HepG2 (cell line): ENCODE data around the gene ZBTB47. TPM values are rescaled to one million over a fixed set of nuclear protein-coding genes. Genes with fewer than 3 reads are reported as not detected.

Experiments used
- CENPX ChIP-seq: sonication (generic); formaldehyde crosslinking; IDR thresholded peaks from 2 replicates; pipeline ENCODE4 v1.9.0; 2021; ENCODE audit warnings: mild to moderate bottlenecking, missing genetic modification reagents, moderate library complexity
- EHMT2 ChIP-seq: fragments of 200-600 bp; sonication (generic); IDR thresholded peaks from 2 replicates; pipeline ENCODE4 v1.7.0; 2017; ENCODE audit warnings: antibody characterized with exemption, low read depth, low read length, borderline replicate concordance
- ETV5 ChIP-seq: IDR thresholded peaks from 2 replicates; pipeline ENCODE4 v1.6.1; 2018; ENCODE audit warnings: missing biosample characterization, missing genetic modification reagents, inconsistent platforms, borderline replicate concordance
- HNF4G ChIP-seq, 2 experiments: sonication (generic) in 1 of 2; formaldehyde crosslinking in 1 of 2; IDR thresholded peaks; 2 replicates each; pipeline versions ENCODE4 v1.4.0 to v1.6.1; 2011 to 2020; ENCODE audit warnings: borderline replicate concordance in 2 of 2, low read depth in 2 of 2, mild to moderate bottlenecking in 2 of 2, low read length in 1 of 2, missing genetic modification reagents in 1 of 2, moderate library complexity in 1 of 2
- KDM4B ChIP-seq: sonication (generic); formaldehyde crosslinking; IDR thresholded peaks from 2 replicates; pipeline ENCODE4 v1.4.0; 2020; ENCODE audit warnings: missing genetic modification reagents
- KMT2A ChIP-seq: sonication (generic); formaldehyde crosslinking; IDR thresholded peaks from 2 replicates; pipeline ENCODE4 v1.4.0; 2020; ENCODE audit warnings: missing genetic modification reagents
- MYC ChIP-seq: sonication (generic); formaldehyde crosslinking; IDR thresholded peaks from 2 replicates; pipeline ENCODE4 v1.9.0; 2021; ENCODE audit warnings: missing genetic modification reagents, borderline replicate concordance
- NFE2L2 ChIP-seq: fragments of 150-350 bp; IDR thresholded peaks from 2 replicates; pipeline ENCODE4 v1.6.1; 2014; ENCODE audit warnings: low read length
- RFXANK ChIP-seq: IDR thresholded peaks from 2 replicates; pipeline ENCODE4 v1.6.1; 2016
- SAP130 ChIP-seq: IDR thresholded peaks from 2 replicates; pipeline ENCODE4 v1.6.1; 2016; ENCODE audit warnings: low read depth
- SMAD9 ChIP-seq: sonication (generic); formaldehyde crosslinking; IDR thresholded peaks from 2 replicates; pipeline ENCODE4 v1.5.1; 2020; ENCODE audit warnings: mild to moderate bottlenecking, missing genetic modification reagents
- TBP ChIP-seq: sonication (generic); formaldehyde crosslinking; IDR thresholded peaks from 2 replicates; pipeline ENCODE4 v1.5.0; 2020; ENCODE audit warnings: missing genetic modification reagents
- ZBTB20 ChIP-seq: sonication (generic); formaldehyde crosslinking; IDR thresholded peaks from 2 replicates; pipeline ENCODE4 v1.8.1; 2023; ENCODE audit warnings: missing genetic modification reagents, low read depth, mild to moderate bottlenecking, borderline replicate concordance
- ZEB1 ChIP-seq: IDR thresholded peaks from 2 replicates; pipeline ENCODE4 v1.6.1; 2012; ENCODE audit warnings: mild to moderate bottlenecking, low read depth, inconsistent platforms; ENCODE audit not compliant: insufficient replicate concordance
- ZNF264 ChIP-seq: sonication (generic); formaldehyde crosslinking; IDR thresholded peaks from 2 replicates; pipeline ENCODE4 v1.4.0; 2020; ENCODE audit warnings: missing genetic modification reagents
- ZNF446 ChIP-seq: sonication (generic); formaldehyde crosslinking; IDR thresholded peaks from 2 replicates; pipeline ENCODE4 v1.5.0; 2020; ENCODE audit warnings: mild to moderate bottlenecking, missing genetic modification reagents
- ZNF484 ChIP-seq: sonication (generic); formaldehyde crosslinking; IDR thresholded peaks from 2 replicates; pipeline ENCODE4 v1.5.1; 2020; ENCODE audit warnings: mild to moderate bottlenecking, low read depth, missing genetic modification reagents, borderline replicate concordance
- ZNF547 ChIP-seq: sonication (generic); formaldehyde crosslinking; IDR thresholded peaks from 2 replicates; pipeline ENCODE4 v1.5.1; 2020; ENCODE audit warnings: mild to moderate bottlenecking, missing genetic modification reagents
- ZNF614 ChIP-seq: IDR thresholded peaks from 2 replicates; pipeline ENCODE4 v1.6.1; 2018; ENCODE audit warnings: missing biosample characterization, missing genetic modification reagents, inconsistent platforms, borderline replicate concordance
- polyA plus RNA-seq, 8 experiments: library from polyadenylated mRNA; depleted of rRNA in 3 of 8; stranded (reverse) in 7 of 8; unstranded in 1 of 8; fragments of >200 nt; fragmentation: Illumina TruSeq in 4 of 8; extraction: Trizol in 4 of 8; gene quantifications; 2 replicates each; pipeline versions ENCODE4 v1.2.1 to v1.2.3, GENCODE V29; 2011 to 2016; ENCODE audit warnings: low read depth in 4 of 8, missing spikeins in 1 of 8, mixed read lengths in 1 of 8; ENCODE audit not compliant: insufficient read depth in 1 of 8
- total RNA-seq, 5 experiments: library from RNA; depleted of rRNA; stranded (reverse); fragments of >200 nt; fragmentation: Illumina TruSeq; extraction: Trizol; gene quantifications; 2 replicates each; pipeline ENCODE4 v1.2.3, GENCODE V29; 2016; ENCODE audit warnings: low read depth in 1 of 5
- TF ChIP-seq, protein P1 (sequence below): sonication (generic); formaldehyde crosslinking; IDR thresholded peaks from 2 replicates; pipeline ENCODE4 v1.4.0; 2020; ENCODE audit warnings: mild to moderate bottlenecking, missing genetic modification reagents
- TF ChIP-seq, protein P2 (sequence below): sonication (generic); formaldehyde crosslinking; IDR thresholded peaks from 2 replicates; pipeline ENCODE4 v1.4.0; 2020; ENCODE audit warnings: missing genetic modification reagents, borderline replicate concordance
- TF ChIP-seq, protein P3 (sequence below): sonication (generic); formaldehyde crosslinking; IDR thresholded peaks from 2 replicates; pipeline ENCODE4 v1.4.0; 2020; ENCODE audit warnings: mild to moderate bottlenecking, missing genetic modification reagents

Gene ZBTB47
- total and polyA plus RNA-seq, 2 of the 13 experiments (the other 11 are each of a cell fraction or from before 2014, with no cell fraction given) = 1.5 to 3.1 TPM

DNA sequence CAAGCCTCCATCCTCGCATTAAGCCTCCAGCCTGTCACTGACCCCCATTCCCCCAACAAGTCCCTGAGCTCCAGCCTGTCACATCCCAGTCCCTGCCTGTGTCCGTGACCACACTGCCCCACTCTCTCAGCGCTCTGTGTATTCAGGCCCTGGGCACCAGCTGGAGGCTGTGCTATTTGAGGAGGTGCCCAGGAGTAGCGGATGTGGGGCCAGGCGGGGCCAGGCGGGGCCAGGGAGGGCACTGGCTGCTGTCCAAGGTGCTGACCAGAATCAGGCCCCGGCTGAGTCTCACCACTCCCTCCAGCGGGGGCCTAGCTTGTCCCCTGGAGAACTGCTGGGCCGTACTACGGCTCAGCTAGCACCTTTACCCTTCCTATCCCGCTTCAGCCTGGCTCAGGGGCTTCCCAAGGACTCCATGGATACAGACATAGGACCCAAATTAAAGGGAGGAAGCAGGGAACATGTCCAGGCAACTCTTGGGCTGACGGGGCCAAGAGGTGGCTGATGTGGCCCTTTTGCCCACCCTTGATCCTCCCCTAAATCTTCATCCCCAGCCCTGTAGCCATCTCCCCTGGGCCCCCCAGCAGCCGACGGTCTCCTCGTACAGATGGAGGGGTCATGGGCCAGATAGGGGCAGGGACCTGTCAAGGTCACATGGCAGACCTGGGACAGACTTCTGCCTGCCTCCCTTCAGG, 48.0 kb downstream of the ZBTB47 start (continued):
- peak; percentile 94 for TF ChIP-seq KDM4B (CRISPR knock-in tag)
- peak; percentile 76; the same call in 1 of the 2 replicates for TF ChIP-seq ZBTB20
- TF ChIP-seq EHMT2 = peak; percentile 86
- TF ChIP-seq, protein P1, sequence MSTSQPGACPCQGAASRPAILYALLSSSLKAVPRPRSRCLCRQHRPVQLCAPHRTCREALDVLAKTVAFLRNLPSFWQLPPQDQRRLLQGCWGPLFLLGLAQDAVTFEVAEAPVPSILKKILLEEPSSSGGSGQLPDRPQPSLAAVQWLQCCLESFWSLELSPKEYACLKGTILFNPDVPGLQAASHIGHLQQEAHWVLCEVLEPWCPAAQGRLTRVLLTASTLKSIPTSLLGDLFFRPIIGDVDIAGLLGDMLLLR = peak; percentile 43; the same call in 1 of the 2 replicates
- TF ChIP-seq RFXANK (CRISPR knock-in tag) = peak; percentile 61; the same call in 1 of the 2 replicates
- TF ChIP-seq SAP130 (CRISPR knock-in tag) = peak; percentile 68
- TF ChIP-seq ZNF547 = peak; percentile 65; the same call in 1 of the 2 replicates
- TF ChIP-seq TBP (CRISPR knock-in tag) = no peak
- TF ChIP-seq, protein P2, sequence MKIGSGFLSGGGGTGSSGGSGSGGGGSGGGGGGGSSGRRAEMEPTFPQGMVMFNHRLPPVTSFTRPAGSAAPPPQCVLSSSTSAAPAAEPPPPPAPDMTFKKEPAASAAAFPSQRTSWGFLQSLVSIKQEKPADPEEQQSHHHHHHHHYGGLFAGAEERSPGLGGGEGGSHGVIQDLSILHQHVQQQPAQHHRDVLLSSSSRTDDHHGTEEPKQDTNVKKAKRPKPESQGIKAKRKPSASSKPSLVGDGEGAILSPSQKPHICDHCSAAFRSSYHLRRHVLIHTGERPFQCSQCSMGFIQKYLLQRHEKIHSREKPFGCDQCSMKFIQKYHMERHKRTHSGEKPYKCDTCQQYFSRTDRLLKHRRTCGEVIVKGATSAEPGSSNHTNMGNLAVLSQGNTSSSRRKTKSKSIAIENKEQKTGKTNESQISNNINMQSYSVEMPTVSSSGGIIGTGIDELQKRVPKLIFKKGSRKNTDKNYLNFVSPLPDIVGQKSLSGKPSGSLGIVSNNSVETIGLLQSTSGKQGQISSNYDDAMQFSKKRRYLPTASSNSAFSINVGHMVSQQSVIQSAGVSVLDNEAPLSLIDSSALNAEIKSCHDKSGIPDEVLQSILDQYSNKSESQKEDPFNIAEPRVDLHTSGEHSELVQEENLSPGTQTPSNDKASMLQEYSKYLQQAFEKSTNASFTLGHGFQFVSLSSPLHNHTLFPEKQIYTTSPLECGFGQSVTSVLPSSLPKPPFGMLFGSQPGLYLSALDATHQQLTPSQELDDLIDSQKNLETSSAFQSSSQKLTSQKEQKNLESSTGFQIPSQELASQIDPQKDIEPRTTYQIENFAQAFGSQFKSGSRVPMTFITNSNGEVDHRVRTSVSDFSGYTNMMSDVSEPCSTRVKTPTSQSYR (CRISPR knock-in tag) = peak; percentile 52; the same call in 1 of the 2 replicates
- no peak for TF ChIP-seq ZNF484
- no peak for TF ChIP-seq HNF4G (IDR thresholded peaks at IDR 0.05; ENCODE audit: borderline replicate concordance, low read depth, low read length)
- no peak for TF ChIP-seq HNF4G (CRISPR knock-in tag; IDR thresholded peaks at IDR 0.05; ENCODE audit: borderline replicate concordance, low read depth)
- no peak for TF ChIP-seq NFE2L2
- TF ChIP-seq MYC = peak; percentile 63; the same call in 1 of the 2 replicates
- peak; percentile 80; the same call in 1 of the 2 replicates for TF ChIP-seq ZNF264 (CRISPR knock-in tag)
- TF ChIP-seq ZNF614 (CRISPR knock-in tag) = no peak
- no peak for TF ChIP-seq CENPX (CRISPR knock-in tag)
- no peak for TF ChIP-seq ZEB1
- TF ChIP-seq ZNF446 (CRISPR knock-in tag) = peak; percentile 86; the same call in 1 of the 2 replicates
- TF ChIP-seq, protein P3, sequence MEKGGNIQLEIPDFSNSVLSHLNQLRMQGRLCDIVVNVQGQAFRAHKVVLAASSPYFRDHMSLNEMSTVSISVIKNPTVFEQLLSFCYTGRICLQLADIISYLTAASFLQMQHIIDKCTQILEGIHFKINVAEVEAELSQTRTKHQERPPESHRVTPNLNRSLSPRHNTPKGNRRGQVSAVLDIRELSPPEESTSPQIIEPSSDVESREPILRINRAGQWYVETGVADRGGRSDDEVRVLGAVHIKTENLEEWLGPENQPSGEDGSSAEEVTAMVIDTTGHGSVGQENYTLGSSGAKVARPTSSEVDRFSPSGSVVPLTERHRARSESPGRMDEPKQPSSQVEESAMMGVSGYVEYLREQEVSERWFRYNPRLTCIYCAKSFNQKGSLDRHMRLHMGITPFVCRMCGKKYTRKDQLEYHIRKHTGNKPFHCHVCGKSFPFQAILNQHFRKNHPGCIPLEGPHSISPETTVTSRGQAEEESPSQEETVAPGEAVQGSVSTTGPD (CRISPR knock-in tag) = no peak
- TF ChIP-seq ETV5 (CRISPR knock-in tag) = peak; percentile 71
- peak; percentile 83; the same call in 1 of the 2 replicates for TF ChIP-seq SMAD9
- TF ChIP-seq KMT2A = no peak
